PC-3 (cell line): ENCODE data around the gene WDR62. TPM values are rescaled to one million over a fixed set of nuclear protein-coding genes. Genes with fewer than 3 reads are reported as not detected.

ENCODE experiments used
- ATAC-seq: fragments of 200-7000 bp; cut with Tn5 transposase; 2 replicates; pipeline ENCODE4 v1.9.1; 2020; ENCODE audit warnings: mild to moderate bottlenecking, moderate library complexity
- BruUV-seq: library from RNA; stranded (reverse); fragments of 400-500 nt; replicated peaks from 2 replicates; lab custom pipeline; 2021; lab: Mats Ljungman, UMichigan
- CTCF ChIA-PET: fragments of 300-600 bp; sonication (Branson Sonifier 250); formaldehyde crosslinking; loops from one replicate; lab custom pipeline; 2022; ENCODE audit warnings: antibody characterized with exemption; lab: Charles Lee
- POLR2A ChIA-PET: fragments of 300-600 bp; sonication (Branson Sonifier 250); formaldehyde crosslinking; loops from one replicate; lab custom pipeline; 2022; ENCODE audit warnings: antibody characterized with exemption; ENCODE audit not compliant: unreplicated experiment; lab: Charles Lee
- DNase-seq: peaks from one replicate; pipeline ENCODE4 v3.0.0-alpha.2; 2015
- H2AFZ ChIP-seq: fragments of 300-600 bp; sonication (generic); 2 replicates; pipeline ENCODE4 v1.6.0; 2016; ENCODE audit warnings: antibody characterized with exemption, low read length
- H3F3A ChIP-seq: fragments of 300-600 bp; sonication (generic); one replicate; pipeline ENCODE4 v1.6.0; 2017; ENCODE audit warnings: antibody characterized with exemption, low read length, control low read depth, mild to moderate bottlenecking; ENCODE audit not compliant: unreplicated experiment
- H3K27ac ChIP-seq: fragments of 300-600 bp; sonication (generic); 2 replicates; pipeline ENCODE4 v1.5.1; 2016; ENCODE audit warnings: mild to moderate bottlenecking, low read length
- H3K27me3 ChIP-seq: fragments of 300-600 bp; sonication (generic); 2 replicates; pipeline ENCODE4 v1.6.1; 2016; ENCODE audit warnings: low read length, mixed read lengths
- H3K36me3 ChIP-seq: fragments of 300-600 bp; sonication (generic); 2 replicates; pipeline ENCODE4 v1.6.1; 2016; ENCODE audit warnings: low read depth, mixed run types, low read length, mixed read lengths
- H3K4me1 ChIP-seq: fragments of 300-600 bp; sonication (generic); 2 replicates; pipeline ENCODE4 v1.5.1; 2016; ENCODE audit warnings: low read length; ENCODE audit not compliant: insufficient read depth
- H3K4me2 ChIP-seq: fragments of 300-600 bp; sonication (generic); 2 replicates; pipeline ENCODE4 v1.6.0; 2016; ENCODE audit warnings: low read length
- H3K4me3 ChIP-seq: fragments of 300-600 bp; sonication (generic); 2 replicates; pipeline ENCODE4 v1.5.1; 2016; ENCODE audit warnings: mild to moderate bottlenecking, low read length, mixed read lengths
- H3K79me2 ChIP-seq: fragments of 300-600 bp; sonication (generic); 2 replicates; pipeline ENCODE4 v1.6.1; 2017; ENCODE audit warnings: low read length, mixed read lengths
- H3K9ac ChIP-seq: fragments of 300-600 bp; sonication (generic); 2 replicates; pipeline ENCODE4 v1.6.0; 2016; ENCODE audit warnings: mild to moderate bottlenecking, low read length
- H3K9me2 ChIP-seq: fragments of 300-600 bp; sonication (generic); replicated peaks from 2 replicates; pipeline ENCODE4 v1.6.1; 2016; ENCODE audit warnings: mixed run types, low read length, mixed read lengths
- H3K9me3 ChIP-seq: fragments of 300-600 bp; sonication (generic); 2 replicates; pipeline ENCODE4 v1.6.1; 2016; ENCODE audit warnings: low read length, mixed read lengths
- H4K20me1 ChIP-seq: fragments of 300-600 bp; sonication (generic); 2 replicates; pipeline ENCODE4 v1.6.1; 2016; ENCODE audit warnings: low read length, mixed read lengths
- CTCF ChIP-seq: fragments of 300-600 bp; sonication (generic); conservative IDR thresholded peaks from 2 replicates; pipeline ENCODE4 v1.5.1; 2017; ENCODE audit warnings: antibody characterized with exemption, low read depth, mild to moderate bottlenecking, low read length
- EZH2 ChIP-seq: fragments of 300-600 bp; sonication (generic); IDR thresholded peaks from one replicate; pipeline ENCODE4 v1.6.1; 2017; ENCODE audit warnings: antibody characterized with exemption, mild to moderate bottlenecking, low read length; ENCODE audit not compliant: unreplicated experiment
- EZH2phosphoT487 ChIP-seq: fragments of 300-600 bp; sonication (generic); IDR thresholded peaks from 2 replicates; pipeline ENCODE4 v1.6.1; 2018; ENCODE audit warnings: mild to moderate bottlenecking, antibody characterized with exemption, low read length, borderline replicate concordance
- intact Hi-C: fragments of 100-400 bp; cut with micrococcal nuclease; formaldehyde crosslinking; loops from 2 replicates; pipeline ENCODE4 v1.9.0; 2023
- total RNA-seq: library from RNA; depleted of rRNA; stranded (reverse); fragments of >200 nt; gene quantifications from 2 replicates; pipeline ENCODE4 v1.2.3, GENCODE V29; 2014

WDR62 gene
- total RNA-seq, 1 experiment from 2014 or later = 13.9 TPM

GRCh38 chr19:36141039-36141927 is 86.6 kb downstream of the WDR62 start:
- POLR2A ChIA-PET = no interaction called here
- Histone ChIP-seq H3K4me2 (peak overlapping the region; percentile 94), H3K27me3 (no peaks in the 10 kb centered on the region), H2AFZ (no peak overlapping the region), H3K9me2 (no peaks in the 10 kb centered on the region), H3K4me1 (peaks cover 29% of the 10 kb centered on the region), H3K79me2 (peaks cover 34% of the 10 kb centered on the region), H4K20me1 (peaks cover 7% of the 10 kb centered on the region; the same call in 1 of the 2 replicates), H3K27ac (peak overlapping the region; percentile 99), H3K36me3 (peaks cover 16% of the 10 kb centered on the region), H3K9me3 (no peaks in the 10 kb centered on the region), H3K4me3 (peak overlapping the region; percentile 94), H3F3A (no peaks in the 10 kb centered on the region), H3K9ac (peak overlapping the region; percentile 100)
- CTCF ChIA-PET = no interaction called here
- DNase-seq = peak; percentile 88
- no TSS peak for BruUV-seq
- TF ChIP-seq EZH2 = no peak
- TF ChIP-seq CTCF = no peak
- no peak for TF ChIP-seq EZH2phosphoT487
- ATAC-seq = peak; percentile 47
- intact Hi-C loops = loop anchor here (2.0 kb wide), 1 partner anchor 14 kb away; no protein-coding TSS in a partner anchor

- H3K9me2 ChIP-seq = no peaks in the 10 kb centered on the region
- no peaks in the 10 kb centered on the region for H3F3A ChIP-seq
- H3K36me3 ChIP-seq = peaks cover 17% of the 10 kb centered on the region
- H3K4me1 ChIP-seq = peaks cover 21% of the 10 kb centered on the region
- H4K20me1 ChIP-seq = peaks cover 7% of the 10 kb centered on the region; the same call in 1 of the 2 replicates
- H3K4me2 ChIP-seq = peak overlapping the region; percentile 94
- no TSS peak for BruUV-seq
- CTCF ChIA-PET = no interaction called here
- no peak for DNase-seq
- no peaks in the 10 kb centered on the region for H3K27me3 ChIP-seq
- H2AFZ ChIP-seq = no peak overlapping the region
- H3K9ac ChIP-seq = no peak overlapping the region
- POLR2A ChIA-PET = no interaction called here
- TF ChIP-seq EZH2 (no peak), CTCF (no peak), EZH2phosphoT487 (no peak)
- no peak overlapping the region for H3K27ac ChIP-seq
- H3K4me3 ChIP-seq = no peak overlapping the region
- no peaks in the 10 kb centered on the region for H3K9me3 ChIP-seq
- intact Hi-C loops = no loop called here
- no peak for ATAC-seq
- peaks cover 34% of the 10 kb centered on the region for H3K79me2 ChIP-seq
Measured at GRCh38 chr19:36142046-36142445, 87.3 kb downstream of the WDR62 start.

GRCh38 chr19:36142496-36142895 is 87.8 kb downstream of the WDR62 start:
- Histone ChIP-seq H3K27ac (no peak overlapping the region), H3K4me3 (no peak overlapping the region), H3K4me1 (peaks cover 17% of the 10 kb centered on the region), H3K9ac (no peak overlapping the region), H3F3A (no peaks in the 10 kb centered on the region), H3K36me3 (peaks cover 19% of the 10 kb centered on the region), H3K4me2 (no peak overlapping the region), H3K79me2 (peaks cover 34% of the 10 kb centered on the region), H4K20me1 (peaks cover 7% of the 10 kb centered on the region; the same call in 1 of the 2 replicates), H2AFZ (no peak overlapping the region), H3K9me3 (no peaks in the 10 kb centered on the region), H3K9me2 (no peaks in the 10 kb centered on the region), H3K27me3 (no peaks in the 10 kb centered on the region)
- DNase-seq = no peak
- ChIA-PET CTCF (no interaction called here), POLR2A (no interaction called here)
- BruUV-seq = no TSS peak
- intact Hi-C loops = no loop called here
- no peak for ATAC-seq
- TF ChIP-seq EZH2phosphoT487 = no peak
- no peak for TF ChIP-seq CTCF
- no peak for TF ChIP-seq EZH2
